Left kidney (tissue), 2 donors: Measurements from ENCODE around the gene HSF4. TPM values are rescaled to one million over a fixed set of nuclear protein-coding genes. Genes with fewer than 3 reads are reported as not detected.

ENCODE experiments used
- DNase-seq: peaks from one replicate; pipeline ENCODE4 v3.0.0-alpha.2; 2013
- polyA plus RNA-seq: library from polyadenylated mRNA; unstranded; fragments of 120-200 nt; gene quantifications from one replicate; pipeline ENCODE4 v1.2.1, GENCODE V29; 2013; ENCODE audit not compliant: insufficient read length

Gene HSF4
- polyA plus RNA-seq, 1 donor = 1.5 TPM

DNA sequence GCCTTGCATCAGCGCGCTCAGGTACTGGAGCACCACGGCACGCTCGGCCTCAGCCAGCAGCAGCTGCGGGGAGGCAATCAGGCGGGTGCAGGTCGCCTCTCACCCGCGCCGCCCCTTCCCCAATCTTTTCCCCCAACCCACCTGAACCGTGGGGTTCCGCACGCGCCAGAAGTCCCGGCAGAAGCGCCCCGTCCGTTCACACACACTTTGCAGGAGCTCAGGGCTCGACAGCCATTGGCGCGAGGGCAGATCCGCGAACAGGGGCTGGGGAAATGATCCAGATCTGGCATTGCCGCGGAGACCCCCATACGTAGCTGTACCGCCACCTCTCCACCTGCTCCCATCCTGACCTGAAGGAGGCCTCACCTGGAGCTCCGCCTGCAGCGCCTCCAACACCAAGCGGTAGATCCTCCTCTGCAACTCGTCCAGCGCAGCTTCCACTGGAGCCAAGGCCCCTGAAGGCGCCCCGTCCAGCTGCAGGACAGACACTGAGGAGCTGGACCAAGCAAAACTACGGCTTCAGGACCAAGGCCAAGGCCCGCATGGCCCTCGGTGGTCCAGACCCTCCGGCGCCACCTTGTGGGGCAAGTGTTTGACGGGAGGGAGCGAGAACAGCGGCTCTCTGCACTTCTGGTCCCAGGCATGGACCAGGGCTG, 20.6 kb downstream of the HSF4 start:
- peak; percentile 89 for DNase-seq

DNA sequence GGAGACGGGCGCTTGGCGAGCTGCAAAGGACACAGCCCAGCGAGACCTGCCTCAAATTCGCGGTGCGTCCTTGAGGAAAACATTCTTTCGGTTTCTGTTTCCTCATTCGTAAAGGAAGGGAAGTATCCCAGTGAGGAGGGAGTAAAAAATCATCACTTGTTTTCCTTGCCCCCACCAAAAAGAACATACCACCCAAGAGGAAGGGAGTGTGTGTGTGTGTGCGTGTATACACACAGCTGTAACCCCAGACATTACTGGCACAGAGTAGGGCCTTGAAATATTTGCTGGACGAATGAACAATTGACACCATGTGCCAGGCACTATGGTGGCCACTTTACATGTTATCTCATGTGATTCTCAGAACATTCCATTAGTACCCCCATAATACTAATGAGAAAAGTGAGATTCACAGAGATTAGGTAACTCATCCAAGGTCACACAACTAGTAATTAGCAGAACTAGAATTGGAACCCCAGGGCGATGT, 21.1 kb downstream of the HSF4 start:
- no peak for DNase-seq

DNA sequence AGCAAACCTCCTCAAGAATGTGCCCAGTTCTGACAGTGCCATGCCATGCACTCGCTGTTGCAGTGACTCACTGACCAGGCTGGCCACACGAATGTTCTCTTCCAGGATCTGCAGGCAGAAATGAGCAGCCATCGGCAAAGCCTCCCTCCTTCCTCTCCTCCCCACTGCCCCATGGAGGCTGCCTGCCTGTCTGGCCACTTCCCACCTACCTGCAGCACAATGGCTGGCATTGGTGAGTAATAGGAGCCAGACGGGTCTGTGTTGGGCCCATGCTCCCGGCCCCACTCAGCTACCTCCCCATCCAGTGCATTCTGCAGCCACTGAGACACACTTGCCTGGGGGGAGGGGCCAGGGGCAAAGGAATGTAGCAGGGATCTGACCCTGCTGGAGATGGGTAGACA, 22.0 kb downstream of the HSF4 start:
- DNase-seq = no peak

DNA sequence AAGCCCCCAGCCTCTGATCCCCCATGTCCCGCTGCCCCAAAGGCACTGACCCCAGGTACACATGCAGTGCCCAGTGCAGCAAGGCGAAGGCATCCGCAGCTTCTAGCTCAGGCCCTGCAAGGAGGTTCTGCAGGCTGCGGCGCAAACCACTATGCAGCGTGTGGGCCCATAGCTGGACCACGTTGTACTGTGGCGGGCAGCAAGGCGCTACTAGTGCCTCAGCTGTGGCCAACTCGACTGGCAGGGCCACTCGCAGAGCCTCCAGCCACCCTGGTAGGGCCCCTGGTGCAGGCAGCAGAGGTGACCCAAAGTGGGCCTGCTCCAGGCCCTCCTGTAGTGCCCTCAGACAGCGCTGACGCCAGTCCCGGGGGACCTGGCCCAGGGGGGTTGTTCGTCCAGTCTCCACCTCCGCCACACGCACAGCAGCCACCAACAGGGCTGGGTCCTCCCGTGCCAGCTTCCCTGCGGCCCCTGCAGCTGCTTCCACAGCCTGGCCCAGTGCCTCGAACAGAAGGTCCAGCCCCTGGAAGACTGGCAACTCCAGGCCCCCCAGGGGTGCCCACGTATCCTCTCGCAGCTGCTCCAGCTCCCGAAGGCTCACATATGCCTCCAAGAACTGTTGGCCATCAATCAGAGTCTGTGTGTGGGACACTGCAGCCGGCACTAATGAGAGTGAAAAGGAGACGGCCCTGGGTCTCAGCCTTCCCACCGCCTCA, 22.8 kb downstream of the HSF4 start:
- DNase-seq = no peak

DNA sequence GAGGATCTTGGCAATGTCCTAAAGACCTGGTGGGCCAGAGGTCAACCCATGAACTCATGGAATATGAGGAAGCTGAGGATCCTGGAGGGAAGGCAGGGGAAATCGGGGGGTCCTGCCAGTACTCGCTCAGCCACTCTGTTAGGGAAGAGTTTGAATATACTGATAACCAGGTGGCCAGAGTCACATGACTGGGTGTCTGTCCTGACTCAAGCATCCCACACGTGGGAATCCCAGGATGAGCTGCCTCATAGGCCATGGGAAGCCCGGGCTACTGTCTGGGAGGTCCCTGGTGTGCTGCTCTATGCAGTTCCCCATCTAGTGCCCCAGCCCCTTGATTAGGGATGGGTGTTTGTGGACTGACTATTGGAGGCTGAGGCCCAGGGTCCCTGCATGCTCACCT, 23.8 kb downstream of the HSF4 start:
- DNase-seq = no peak

DNA sequence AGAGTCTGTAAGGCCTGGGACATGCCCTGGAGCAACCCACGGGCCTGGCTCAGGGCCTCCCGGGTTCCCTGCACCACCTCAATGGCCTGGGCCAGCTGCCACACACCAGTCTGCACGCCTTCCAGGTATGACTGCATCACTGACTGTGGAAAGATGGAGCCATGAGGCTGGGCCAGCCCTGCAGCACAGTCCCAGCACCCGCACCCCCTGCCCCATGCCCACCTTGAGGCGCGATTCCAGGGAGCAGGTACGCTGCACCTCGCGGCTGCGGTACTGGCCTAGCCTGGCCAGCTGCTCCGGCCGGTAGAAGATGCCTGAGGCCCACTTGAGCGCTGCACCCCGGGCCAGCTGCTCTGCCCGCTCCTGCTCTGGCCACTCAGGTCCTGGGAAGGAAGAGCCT, 24.3 kb downstream of the HSF4 start:
- no peak for DNase-seq

DNA sequence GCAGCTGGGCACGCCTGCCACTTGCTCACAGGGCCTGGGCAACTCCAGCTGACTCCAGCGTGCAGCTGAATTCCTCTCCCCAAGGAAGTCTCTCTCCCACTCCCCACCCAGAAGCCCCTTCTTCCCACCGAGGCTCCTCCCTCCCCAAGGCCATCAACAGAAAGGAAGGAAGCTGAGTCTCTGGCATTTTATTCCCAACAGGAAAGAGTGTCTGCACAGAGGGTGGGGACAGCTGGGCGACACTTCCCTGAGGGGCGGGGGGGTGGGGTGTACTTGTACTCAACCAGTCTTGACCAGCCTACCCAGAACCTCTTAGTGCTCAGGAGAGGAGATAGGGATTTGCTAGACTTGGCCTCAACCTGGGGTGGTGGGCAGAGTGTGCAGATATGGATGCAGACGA, 25.5 kb downstream of the HSF4 start, which contains the start of gene EXOC3L1:
EXOC3L1 (minus strand) TSS at position 96 of the 400 bp plus-strand sequence. CDS start 460 bp downstream, outside the sequence.
- DNase-seq = no peak

DNA sequence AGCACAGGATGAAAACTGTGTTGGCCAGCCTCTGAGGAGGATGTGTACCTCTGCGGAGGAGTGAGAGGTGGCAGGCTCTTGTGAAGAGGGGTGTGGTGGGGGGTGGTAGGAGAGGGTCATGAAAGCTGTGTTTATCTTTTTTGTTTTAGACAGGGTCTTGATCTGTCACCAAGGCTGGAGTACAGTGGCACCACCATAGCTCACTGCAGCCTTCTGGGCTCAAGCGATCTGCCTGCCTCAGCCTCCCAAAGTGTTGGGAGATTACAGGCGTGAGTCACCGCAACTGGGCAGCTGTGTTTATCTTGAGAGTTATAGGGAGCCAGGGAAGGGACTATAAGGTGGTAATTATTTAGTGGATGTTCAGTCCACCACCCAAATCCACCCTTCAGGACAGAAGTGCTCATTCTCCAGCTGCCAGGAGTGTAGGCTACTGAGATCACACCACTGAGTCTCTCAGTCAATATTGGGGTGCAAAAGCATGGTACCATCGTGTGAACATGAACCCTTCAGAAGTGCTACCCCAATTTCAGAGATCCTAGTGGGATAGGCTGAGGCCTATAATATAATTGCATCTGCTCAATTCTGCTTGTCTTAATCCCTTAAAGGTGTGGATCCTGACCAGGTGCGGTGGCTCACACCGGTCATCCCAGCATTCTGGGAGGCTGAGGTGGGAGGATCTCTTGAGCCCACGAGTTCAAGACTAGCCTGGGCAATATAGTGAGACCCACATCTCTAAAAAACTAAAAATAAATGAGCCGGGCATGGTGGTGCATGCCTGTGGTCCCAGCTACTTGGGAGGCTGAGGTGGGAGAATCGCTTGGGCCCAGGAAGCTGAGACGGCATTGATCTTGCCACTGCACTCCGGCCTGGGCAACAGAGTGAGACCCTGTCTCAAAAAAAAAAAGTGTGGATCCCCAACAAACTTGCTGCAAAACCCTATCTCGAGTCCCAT, 26.2 kb downstream of the HSF4 start:
- no peak for DNase-seq

DNA sequence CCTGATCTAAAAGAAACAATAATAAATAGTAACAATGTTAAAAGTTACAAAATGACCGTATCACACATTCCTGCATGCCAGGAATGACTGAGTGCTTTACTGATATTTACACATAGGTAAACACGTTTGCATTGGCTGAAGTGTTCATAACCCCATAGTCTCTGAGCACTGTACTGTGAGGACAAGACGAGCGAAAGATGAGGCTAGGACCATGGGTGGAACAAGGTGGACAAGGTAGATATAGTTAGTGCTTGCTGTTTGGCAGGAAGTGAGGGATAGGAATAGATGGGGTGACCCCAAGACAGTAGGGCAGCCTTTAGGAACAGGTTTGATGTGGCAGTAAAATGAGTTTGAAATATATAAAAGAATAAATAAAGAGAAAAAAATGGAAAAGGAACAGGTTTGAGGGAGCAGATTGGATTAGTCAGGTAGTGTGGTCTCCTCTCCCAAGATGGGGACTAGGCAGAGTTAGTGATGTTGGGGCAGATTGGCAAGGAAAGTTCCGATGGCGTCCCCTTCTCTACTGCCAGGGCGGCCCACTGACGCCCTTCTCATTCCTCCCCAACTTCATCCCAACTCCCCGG, 27.0 kb downstream of the HSF4 start:
- no peak for DNase-seq

DNA sequence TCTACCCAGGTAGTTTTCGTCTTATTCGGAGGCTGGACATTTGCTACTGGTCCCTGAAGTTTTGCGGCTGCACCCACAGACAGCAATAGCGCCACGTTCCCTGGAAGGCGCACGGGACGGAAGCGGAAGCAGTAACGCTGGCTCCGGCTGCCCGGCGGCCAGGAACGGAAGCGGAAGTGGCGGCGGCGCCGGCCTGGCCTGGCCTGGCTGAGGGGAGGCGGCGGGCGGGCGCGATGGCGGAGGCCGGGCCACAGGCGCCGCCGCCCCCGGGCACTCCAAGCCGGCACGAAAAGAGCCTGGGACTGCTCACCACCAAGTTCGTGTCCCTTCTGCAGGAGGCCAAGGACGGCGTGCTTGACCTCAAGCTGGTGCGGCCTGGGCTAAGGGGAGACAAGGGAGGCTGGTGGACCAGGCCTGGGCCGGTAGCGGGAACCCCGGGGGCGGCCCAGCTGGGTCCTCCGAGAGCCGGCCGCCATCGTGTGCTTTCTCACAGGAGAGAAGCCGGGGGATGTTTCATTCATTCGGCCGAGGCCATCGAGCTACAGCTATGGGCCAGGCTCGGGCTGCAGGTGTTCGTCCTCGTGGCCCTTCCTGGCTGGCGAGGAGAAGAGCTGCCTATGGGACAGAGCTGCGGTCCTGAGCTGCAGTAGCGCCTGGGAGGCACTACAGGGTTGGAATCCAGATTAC, 27.6 kb downstream of the HSF4 start, which contains the start of gene E2F4:
E2F4 (plus strand) TSS at position 161 of the 687 bp plus-strand sequence; CDS start at position 234, 73 bp downstream.
- peak; percentile 85 for DNase-seq

DNA sequence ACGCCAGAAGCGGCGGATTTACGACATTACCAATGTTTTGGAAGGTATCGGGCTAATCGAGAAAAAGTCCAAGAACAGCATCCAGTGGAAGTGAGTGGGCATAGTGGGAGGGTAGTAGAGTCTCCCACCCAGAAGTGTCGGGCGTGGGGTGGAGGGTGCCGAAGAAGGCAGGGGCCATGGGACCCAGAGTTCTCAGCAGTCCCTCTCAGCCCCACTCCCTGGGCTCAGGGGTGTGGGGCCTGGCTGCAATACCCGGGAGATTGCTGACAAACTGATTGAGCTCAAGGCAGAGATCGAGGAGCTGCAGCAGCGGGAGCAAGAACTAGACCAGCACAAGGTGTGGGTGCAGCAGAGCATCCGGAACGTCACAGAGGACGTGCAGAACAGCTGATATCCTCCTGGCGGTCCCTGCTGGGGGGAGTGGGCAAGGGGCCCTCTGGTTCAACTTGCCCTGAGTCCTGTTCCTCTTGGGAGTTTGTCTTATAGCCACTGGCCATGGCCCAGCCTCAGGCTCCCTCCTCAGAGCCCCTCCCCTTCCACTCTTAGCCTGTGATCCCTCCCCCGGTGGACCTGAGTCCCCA, 28.3 kb downstream of the HSF4 start:
- DNase-seq = no peak

DNA sequence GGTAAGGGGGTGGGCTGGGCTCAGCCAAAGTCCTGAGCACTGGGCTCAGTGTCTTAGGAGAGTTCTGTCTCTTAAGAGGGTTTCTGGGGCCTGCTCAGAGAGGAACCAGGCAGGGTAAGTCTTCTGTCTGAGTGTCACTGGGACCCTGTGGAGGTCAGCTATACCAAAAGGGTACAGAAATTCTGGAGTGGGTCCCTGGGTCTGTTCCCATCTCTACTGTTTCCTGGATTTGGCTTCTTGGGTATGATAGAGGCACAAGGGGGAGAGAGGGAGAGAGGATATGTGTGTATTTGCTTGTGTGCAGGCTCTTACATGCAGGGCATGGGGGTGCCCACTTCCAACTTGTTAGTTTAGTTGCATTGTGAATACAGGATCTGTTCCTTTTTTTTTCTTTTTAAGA, 29.0 kb downstream of the HSF4 start:
- no peak for DNase-seq

DNA sequence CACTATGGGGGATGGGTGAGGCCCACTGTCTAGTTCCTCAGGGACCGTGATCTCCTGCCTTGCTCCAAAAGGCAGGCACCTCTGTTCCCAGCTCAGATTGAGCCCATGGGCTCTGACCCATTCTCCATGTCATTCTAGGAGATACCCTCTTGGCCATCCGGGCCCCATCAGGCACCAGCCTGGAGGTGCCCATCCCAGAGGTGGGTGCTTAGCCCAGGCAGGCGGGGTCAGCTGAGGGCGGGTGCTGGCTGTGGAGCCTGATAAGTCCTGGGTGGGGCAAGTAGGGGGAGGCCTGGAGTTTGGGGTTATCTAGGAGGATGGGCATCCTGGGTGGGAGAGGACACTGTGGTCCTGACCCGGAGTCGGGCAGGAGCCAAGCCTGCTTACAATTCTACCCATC, 29.7 kb downstream of the HSF4 start:
- DNase-seq = no peak

DNA sequence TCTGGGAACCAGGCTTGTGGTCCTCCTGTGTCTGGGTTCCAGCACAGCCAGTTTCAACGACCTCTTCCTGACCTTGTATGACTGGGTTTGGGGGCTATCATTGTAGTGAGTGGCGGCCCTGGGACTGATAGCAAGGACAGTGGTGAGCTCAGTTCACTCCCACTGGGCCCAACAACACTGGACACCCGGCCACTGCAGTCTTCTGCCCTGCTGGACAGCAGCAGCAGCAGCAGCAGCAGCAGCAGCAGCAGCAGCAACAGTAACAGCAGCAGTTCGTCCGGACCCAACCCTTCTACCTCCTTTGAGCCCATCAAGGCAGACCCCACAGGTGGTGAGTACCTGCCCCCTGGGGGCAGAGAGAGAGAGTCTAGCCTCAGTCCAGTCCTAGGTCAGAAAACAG, 31.1 kb downstream of the HSF4 start:
- DNase-seq = no peak

DNA sequence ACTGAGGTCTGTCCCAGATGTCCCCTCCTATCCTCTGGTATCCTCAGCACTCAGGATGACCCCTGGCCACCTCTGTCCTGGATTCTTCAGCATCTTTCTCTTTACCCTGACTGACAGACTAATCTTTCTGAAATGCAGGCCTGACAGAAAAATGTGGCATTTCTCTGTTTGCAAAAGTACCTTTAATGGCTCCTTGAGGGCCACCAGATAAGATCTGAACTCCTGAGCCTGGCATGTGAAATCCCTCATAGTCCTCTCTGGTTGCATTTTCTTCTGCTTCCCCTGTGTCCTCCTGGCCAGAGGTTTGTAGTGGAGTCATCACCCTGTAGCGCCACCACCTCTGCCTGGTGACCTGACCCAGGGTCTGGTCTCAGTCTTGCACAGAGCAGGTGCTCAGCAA, 32.3 kb downstream of the HSF4 start:
- no peak for DNase-seq

DNA sequence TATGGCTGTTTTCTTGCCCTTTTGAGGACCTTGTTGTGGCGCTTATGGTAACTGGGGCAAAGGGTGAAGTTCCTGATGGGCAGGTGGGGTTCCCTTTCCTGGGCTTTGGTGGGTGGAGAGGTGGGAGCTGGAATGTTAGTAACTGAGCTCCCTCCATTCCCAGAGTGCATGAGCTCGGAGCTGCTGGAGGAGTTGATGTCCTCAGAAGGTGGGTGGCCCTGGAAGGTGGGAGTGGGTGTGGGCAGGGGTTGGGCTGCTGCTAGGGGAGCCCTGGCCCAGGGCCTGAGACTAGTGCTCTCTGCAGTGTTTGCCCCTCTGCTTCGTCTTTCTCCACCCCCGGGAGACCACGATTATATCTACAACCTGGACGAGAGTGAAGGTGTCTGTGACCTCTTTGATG, 33.2 kb downstream of the HSF4 start:
- DNase-seq = no peak

DNA sequence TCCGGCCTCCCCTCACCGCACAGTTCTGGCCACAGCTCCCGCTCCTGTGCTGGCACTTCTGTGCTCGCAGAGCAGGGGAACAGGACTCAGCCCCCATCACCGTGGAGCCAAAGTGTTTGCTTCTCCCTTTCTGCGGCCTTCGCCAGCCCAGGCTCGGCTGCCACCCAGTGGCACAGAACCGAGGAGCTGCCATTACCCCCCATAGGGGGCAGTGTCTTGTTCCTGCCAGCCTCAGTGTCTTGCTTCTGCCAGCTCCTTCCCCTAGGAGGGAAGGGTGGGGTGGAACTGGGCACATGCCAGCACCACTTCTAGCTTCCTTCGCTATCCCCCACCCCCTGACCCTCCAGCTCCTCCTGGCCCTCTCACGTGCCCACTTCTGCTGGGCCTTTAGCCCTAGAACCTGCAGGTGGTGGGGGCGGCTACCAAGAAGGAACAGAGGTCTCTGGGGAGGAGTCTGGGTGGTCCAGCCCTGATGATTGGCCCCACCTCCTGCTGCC, 33.7 kb downstream of the HSF4 start:
- DNase-seq = no peak

DNA sequence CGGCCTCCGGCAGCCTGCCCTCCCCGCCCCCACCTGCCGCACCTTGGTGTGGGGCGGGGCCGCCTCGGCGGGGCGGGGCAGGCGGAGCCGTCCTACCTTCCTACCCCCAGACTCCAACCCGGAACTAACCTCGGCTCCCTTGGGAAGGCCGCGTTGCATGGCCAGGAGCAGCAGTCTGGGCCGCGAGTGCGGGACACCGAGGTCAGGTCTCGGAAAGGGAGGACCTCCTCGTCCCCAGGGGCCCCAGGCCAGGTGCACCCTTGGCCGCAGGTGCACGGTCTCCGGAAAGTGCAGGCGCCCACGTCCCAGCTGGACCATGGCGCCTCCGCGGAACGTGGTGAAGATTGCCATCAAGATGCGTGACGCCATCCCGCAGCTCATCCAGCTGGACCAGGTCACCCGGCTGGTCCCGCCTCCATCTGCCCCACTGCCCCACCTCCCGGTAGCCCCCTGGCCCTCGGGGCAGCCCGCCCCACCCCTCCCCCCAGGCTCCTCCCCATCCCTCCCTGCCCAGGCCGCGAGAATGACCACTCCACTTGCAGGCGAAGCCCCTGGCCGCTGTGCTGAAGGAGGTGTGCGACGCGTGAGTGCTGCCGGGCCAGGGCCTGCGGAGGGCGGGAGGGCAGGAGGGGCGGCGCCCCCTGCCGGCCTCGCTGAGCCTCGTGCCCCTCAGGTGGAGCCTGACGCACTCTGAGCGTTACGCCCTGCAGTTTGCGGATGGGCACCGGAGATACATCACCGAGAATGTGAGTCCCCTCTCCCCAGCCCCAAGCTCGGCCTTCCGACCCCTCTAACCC, 34.7 kb downstream of the HSF4 start, which contains the start of gene ELMO3:
ELMO3 (plus strand) TSS at position 121 of the 797 bp plus-strand sequence; CDS start at position 317, 196 bp downstream.
- DNase-seq = no peak

DNA sequence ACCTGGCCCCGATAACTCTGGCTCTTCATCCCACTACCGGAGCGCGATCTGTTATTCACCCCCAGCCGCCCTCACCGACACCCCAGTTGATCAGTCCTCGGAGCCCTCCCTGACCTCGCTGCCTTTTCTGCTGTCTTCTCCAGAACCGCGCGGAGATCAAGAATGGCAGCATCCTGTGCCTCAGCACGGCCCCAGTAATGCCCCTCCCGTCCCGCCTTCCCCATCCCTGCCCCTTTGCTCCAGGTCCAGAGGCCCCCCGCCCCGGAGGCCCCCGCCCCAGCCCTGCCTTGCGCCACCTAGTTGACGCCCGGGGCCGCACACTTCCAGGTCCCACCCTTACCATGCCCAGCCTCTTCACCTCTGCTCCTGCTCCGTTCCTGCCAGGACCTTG, 35.3 kb downstream of the HSF4 start:
- no peak for DNase-seq

DNA sequence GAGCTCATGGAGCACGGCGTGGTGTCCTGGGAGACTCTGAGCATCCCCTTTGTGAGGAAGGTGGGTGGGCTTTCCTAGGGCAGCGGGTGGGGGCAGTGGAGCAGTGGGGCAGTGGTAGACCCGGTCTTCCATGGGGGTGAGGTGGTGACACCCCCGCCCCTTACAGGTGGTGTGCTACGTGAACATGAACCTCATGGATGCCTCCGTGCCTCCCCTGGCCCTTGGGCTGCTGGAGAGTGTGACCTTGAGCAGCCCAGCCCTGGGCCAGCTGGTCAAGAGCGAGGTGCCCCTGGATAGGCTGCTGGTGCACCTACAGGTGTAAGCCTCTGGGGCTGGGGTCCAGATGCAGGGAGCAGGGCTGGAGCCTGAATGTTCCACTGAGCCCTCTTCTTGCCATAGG, 35.9 kb downstream of the HSF4 start:
- DNase-seq = no peak
